ENCODE results near the gene TMEM213.

The TMEM213 gene

DNA sequence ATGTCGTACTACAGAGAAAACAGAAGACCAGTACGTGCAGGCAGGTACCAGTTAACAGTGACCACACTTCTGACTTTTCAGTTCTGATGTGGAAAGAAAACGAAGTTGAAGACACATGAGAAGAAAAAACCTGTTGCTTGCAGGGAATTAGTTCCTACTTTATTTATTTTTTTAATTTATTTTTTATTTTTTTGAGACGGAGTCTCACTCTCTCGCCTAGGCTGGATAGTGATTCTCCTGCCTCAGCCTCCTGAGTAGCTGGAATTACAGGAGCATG is 74.0 kb downstream of the TMEM213 start:
- H4K20me1 ChIP-seq (ENCODE audit: insufficient read depth, low read length), result no peaks in the 10 kb centered on the region
- H3K9ac ChIP-seq (ENCODE audit: low read length), result no peak overlapping the region
- TF ChIP-seq EZH2phosphoT487 (IDR thresholded peaks at IDR 0.05; ENCODE audit: low read length), result no peak
- TF ChIP-seq EZH2 (optimal IDR thresholded peaks at IDR 0.05; ENCODE audit: low read depth, low read length), result no peak
- no peak for TF ChIP-seq CTCF (IDR thresholded peaks at IDR 0.05; ENCODE audit: low read length)
- DNase-seq, result no peak
- H3K27ac ChIP-seq (ENCODE audit: low read length), result no peak overlapping the region
- H3K9me2 ChIP-seq (replicated peaks; ENCODE audit: insufficient read depth, low read length), result no peaks in the 10 kb centered on the region
- H3K4me1 ChIP-seq (ENCODE audit: low read length), result no peaks in the 10 kb centered on the region
- no peaks in the 10 kb centered on the region for H3K36me3 ChIP-seq (replicated peaks; ENCODE audit: insufficient read depth, low read length)
- H3K79me2 ChIP-seq (ENCODE audit: low read length), result no peaks in the 10 kb centered on the region
- no peaks in the 10 kb centered on the region for H3F3A ChIP-seq (ENCODE audit: insufficient read depth, low read length)
- no peak overlapping the region for H2AFZ ChIP-seq (ENCODE audit: low read length)
- H3K9me3 ChIP-seq (replicated peaks; ENCODE audit: insufficient read depth, low read length), result no peaks in the 10 kb centered on the region
- H3K4me3 ChIP-seq (ENCODE audit: low read length), result no peak overlapping the region
- H3K4me2 ChIP-seq (ENCODE audit: low read depth, low read length), result no peak overlapping the region
- H3K27me3 ChIP-seq (replicated peaks; ENCODE audit: insufficient read depth, low read length), result no peaks in the 10 kb centered on the region

DNA sequence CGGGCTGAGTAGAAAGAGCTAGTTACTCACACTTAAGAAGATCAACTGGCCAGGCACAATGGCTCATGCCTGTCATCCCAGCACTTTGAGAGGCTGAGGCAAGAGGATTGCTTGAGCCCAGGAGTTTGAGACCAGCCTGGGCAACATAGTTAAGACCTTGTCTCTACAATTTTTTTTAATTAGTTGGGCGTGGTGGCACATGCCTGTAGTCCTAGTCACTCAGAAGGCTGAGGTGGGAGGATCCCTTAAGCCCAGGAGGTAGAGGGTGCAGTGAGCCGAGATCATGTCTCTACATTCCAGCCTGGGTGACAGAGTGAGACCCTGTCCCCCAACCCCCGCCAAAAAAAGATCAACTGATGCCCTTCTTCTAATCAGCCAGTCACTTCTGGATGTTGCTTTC is 74.8 kb downstream of the TMEM213 start:
- H3K4me2 ChIP-seq (ENCODE audit: low read depth, low read length), result no peak overlapping the region
- no peak overlapping the region for H3K4me3 ChIP-seq (ENCODE audit: low read length)
- TF ChIP-seq EZH2 (optimal IDR thresholded peaks at IDR 0.05; ENCODE audit: low read depth, low read length), result no peak
- no peak for TF ChIP-seq CTCF (IDR thresholded peaks at IDR 0.05; ENCODE audit: low read length)
- TF ChIP-seq EZH2phosphoT487 (IDR thresholded peaks at IDR 0.05; ENCODE audit: low read length), result no peak
- no peaks in the 10 kb centered on the region for H3K79me2 ChIP-seq (ENCODE audit: low read length)
- no peaks in the 10 kb centered on the region for H3K4me1 ChIP-seq (ENCODE audit: low read length)
- no peaks in the 10 kb centered on the region for H3F3A ChIP-seq (ENCODE audit: insufficient read depth, low read length)
- H3K36me3 ChIP-seq (replicated peaks; ENCODE audit: insufficient read depth, low read length), result no peaks in the 10 kb centered on the region
- no peaks in the 10 kb centered on the region for H3K9me2 ChIP-seq (replicated peaks; ENCODE audit: insufficient read depth, low read length)
- H3K27me3 ChIP-seq (replicated peaks; ENCODE audit: insufficient read depth, low read length), result no peaks in the 10 kb centered on the region
- DNase-seq, result no peak
- H3K9ac ChIP-seq (ENCODE audit: low read length), result no peak overlapping the region
- no peak overlapping the region for H3K27ac ChIP-seq (ENCODE audit: low read length)
- H2AFZ ChIP-seq (ENCODE audit: low read length), result no peak overlapping the region
- H4K20me1 ChIP-seq (ENCODE audit: insufficient read depth, low read length), result no peaks in the 10 kb centered on the region
- no peaks in the 10 kb centered on the region for H3K9me3 ChIP-seq (replicated peaks; ENCODE audit: insufficient read depth, low read length)

- DNase-seq, result no peak
- Histone ChIP-seq H3K4me2 (ENCODE audit: low read depth, low read length) (no peak overlapping the region), H3K4me3 (ENCODE audit: low read length) (no peak overlapping the region), H3K4me1 (ENCODE audit: low read length) (no peaks in the 10 kb centered on the region), H3K9ac (ENCODE audit: low read length) (no peak overlapping the region), H2AFZ (ENCODE audit: low read length) (no peak overlapping the region), H3K9me3 (replicated peaks; ENCODE audit: insufficient read depth, low read length) (no peaks in the 10 kb centered on the region), H3K36me3 (replicated peaks; ENCODE audit: insufficient read depth, low read length) (no peaks in the 10 kb centered on the region), H3K9me2 (replicated peaks; ENCODE audit: insufficient read depth, low read length) (no peaks in the 10 kb centered on the region), H3K79me2 (ENCODE audit: low read length) (no peaks in the 10 kb centered on the region), H3K27ac (ENCODE audit: low read length) (no peak overlapping the region), H4K20me1 (ENCODE audit: insufficient read depth, low read length) (no peaks in the 10 kb centered on the region), H3K27me3 (replicated peaks; ENCODE audit: insufficient read depth, low read length) (no peaks in the 10 kb centered on the region), H3F3A (ENCODE audit: insufficient read depth, low read length) (no peaks in the 10 kb centered on the region)
- TF ChIP-seq EZH2 (optimal IDR thresholded peaks at IDR 0.05; ENCODE audit: low read depth, low read length), result no peak
- TF ChIP-seq EZH2phosphoT487 (IDR thresholded peaks at IDR 0.05; ENCODE audit: low read length), result no peak
- no peak for TF ChIP-seq CTCF (IDR thresholded peaks at IDR 0.05; ENCODE audit: low read length)
Observed at GRCh38 chr7:138873220-138873892, 75.6 kb downstream of the TMEM213 start.
